GM18507 (cell line): Measurements from ENCODE around the gene C11orf24.
A peak's percentile ranks its signal among the peaks of the same experiment; 100 is the strongest.

ENCODE experiments used
- DNase-seq: peaks from one replicate; pipeline ENCODE4 v3.0.0; 2011; ENCODE audit warnings: low read depth; ENCODE audit not compliant: insufficient read length; ENCODE audit errors: extremely low spot score
- FAIRE-seq: peaks from 2 replicates; lab custom pipeline; 2011; peaks lifted over from hg19 to GRCh38; lab: Jason Lieb, UNC

The C11orf24 gene

DNA sequence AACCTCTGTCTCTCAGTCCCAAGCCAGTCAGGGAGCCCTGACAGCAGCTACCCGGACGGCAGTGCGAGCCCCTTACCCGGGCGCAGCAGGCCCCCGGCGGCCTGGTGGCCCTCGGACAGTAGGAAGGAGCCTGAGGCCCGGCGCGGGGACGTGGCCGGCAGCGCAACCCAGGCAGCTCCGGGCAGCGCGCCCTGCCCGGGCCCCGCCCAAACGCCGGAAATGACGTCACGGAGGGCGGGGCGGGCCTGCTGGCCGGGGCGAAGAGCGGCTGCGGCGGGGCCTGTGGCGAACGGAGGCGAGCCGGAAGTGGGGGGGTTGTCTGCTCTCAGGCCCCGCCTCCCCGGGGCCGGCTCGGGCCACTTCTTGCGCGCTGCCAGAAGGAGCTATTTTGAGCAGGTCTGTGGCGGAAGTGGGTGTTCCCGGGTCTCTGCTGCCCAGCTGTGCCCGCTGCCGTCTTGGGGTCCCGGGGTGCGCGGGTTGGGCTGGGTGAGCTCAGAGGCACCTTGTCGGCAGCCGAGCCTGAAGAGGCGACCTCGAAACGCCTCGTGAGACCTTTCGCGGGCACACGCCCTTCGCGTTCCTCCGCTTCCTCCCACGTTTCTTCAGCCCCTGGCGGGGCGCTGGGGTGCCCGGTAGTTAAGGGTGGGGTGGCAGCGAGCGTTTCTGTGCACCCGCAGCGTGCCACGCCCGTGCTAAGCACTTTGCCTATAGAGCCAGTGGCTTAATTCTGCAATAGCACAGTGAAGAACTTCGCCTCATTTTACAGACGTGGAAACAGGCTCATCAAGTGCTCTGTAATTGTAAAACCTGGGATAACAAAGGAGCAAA is at the start of gene C11orf24:
Gene C11orf24 (minus strand): TSS at position 193 of the 828 bp plus-strand sequence. CDS start 8,206 bp downstream, outside the sequence.
- DNase-seq = peak; percentile 94
- FAIRE-seq = peak; percentile 69

DNA sequence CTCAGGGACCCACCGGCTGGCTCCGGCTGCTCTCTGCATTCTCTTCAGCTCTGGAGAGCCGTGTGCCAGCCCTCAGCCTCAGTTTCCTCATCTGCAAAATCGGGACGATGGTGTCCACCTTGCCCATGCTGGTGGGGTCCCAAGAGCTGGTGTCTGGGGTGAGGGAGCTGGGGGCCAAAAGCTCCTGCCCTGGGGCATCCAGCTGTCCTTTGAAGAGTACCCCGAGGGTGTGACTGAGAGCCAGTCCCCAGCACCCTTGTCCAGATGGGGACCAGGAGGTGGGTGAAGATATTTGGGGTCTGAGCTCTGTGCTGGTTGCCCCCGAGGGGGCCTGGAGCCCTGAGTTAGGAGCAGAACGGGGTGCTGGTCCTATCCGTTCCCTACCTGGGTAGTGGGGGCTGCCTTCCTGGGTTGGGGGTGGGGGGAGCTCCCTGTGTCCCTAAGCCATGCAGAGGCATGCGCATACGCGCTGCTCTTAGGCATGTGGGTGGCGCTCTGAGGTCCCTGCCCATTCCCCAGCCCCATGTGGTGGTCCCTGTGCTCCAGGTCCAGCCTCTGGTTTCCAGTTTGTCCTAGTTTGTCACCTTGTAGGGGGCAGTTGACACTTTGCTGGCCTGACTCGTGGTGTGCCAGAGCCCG is 45.5 kb upstream of the C11orf24 start:
- DNase-seq (no peak), FAIRE-seq (no peak)

DNA sequence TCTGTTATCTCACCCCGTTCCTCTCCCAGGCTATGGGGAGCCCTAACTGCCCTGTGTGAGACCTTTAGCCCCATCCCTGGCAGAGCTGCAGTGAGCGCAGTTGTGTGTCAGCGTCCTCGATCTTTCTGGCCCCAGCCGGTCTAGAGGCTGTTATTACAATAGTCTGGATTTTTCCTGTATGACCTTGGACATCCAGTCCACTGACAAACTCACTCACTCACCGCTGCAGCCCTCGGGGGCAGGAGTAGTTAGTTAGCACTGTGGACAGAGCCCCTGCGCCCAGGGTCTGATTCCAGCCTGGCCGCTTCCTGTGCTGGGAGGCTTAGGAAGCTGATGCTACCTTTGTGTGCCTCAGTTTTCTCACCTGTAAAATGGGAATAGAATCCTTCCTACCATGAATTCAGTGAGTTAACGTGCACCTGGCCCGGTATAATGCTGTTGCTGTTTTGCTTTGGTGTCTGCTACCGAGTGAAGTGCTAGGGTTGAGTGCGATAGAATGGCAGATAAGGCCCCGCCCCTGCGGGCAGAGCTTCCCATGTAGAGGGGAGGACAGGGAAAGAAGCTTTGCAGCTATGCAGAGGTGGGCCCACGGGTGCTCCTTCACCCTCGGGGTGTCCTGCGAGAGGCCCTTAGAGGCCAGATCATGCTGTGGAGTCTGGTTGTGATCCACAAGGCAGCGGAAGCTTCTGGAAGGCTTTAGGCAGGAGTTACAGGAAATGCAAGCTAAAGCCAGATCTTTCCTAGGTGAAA is 43.6 kb upstream of the C11orf24 start:
- no peak for FAIRE-seq
- no peak for DNase-seq

DNA sequence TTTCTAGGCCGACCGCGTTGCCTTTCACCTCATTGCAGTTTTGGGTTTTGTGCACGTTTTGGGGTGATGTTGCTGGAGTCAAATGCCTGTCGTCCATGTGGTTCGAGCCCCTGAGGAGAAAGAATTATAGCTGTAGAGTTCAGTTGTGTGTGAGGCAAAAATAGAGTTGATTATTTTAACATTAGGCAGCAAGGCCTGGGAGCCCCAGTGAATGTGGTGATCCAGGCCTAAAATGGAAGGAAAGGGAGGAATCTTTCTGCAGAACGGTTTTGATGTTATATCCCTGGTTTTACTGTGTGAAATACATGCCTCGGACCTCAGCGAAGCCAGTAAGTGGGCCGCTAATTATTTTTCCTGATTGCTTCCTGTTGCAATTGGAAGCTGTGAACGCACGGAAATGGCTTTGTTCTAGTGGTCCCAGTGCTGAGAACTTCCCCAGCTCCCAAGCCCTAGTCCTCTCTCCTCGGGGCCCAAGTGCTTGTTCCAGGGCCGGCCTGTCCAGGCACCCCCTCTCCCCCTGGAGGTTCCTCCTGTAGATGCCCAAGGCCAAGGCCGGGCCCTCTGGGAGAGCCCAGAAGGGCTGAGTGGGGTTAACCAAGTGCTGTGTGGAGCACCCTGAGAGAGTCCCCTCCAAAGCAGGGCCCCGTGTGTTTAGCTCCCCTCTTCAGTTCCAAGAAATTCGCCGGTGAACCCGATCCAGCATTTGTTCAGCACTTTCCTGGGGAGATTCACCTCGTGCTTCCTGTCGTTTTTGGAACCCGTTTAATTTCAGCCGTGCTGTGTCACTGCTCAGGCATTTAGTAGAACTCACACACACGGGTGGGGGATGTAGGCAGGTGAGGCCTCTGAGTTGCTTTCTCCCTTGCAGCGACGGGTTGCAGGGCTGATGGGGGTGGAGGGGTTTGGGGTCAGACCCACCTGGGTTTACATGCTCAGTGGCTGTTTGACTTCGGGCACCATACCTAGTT is 42.7 kb upstream of the C11orf24 start:
- no peak for DNase-seq
- FAIRE-seq = no peak

DNA sequence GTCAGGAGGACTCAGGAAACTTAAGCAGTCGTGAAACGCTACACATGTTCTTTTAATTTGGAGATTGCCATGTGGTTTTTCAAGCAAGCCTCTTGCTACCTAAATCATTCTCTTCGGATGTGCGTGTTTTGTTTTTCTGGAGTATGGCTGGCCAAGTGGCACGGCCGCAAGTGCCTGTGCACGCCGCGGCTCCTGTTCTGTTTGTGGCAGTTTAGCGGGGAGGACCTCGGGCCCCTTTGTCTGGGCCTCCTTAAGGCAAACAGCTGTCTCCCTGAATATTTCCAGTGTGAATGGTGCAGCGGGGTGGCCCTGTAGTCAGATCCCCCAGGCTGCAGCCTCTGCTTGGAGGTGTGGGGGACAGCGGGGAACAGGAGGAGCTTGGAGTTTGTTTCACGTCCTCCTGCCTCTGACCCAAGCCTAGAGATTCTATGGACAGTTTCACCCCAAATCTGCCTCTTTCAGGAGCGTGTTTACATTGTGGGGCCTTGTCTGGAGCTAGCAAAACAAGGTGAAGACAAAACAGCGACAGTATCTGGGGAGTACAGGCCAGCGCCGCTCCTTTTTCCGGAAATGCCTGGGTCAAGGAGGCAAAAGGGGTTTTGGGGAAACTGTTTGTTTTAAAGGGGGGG is 41.9 kb upstream of the C11orf24 start:
- FAIRE-seq = no peak
- no peak for DNase-seq

DNA sequence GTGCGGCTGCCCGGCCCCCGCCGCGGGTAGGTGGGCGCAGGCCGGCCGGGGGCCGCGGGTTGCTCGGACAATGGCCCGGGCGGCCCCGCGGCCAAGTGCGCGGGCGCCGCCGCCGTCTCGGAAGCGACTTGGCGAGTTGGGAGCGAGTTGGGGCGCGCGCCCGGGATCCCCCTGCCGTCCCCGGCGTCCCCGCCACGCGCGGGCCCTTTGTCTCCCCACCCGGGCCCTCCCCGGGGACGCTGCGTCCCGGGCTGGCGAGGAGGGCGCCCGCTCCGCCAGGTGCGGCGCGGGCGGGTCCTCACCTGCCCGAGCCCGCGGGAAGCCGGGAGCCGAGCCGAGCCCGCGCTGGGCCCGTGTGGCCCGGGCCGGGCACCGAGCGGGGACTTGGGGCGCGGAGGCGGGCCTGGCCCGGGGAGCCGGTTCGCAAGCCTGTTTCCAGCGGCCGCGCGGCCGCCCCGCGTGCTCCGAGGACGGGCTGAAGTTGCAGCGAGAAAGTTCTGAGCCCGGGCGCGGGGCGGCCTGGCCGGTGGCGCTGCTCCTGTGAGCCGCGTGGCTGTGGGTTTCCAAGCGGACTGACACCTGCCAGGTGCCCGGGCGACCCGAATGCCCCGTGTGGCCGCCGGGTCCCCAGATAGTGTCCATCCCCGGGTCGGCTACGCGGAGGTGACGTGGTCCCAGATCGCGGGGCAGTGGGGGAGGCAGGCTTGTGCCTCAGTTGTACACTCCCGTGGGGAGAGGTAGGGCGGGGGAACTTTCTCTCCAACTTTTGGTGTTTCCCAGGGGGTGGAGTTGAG is 41.2 kb upstream of the C11orf24 start:
- FAIRE-seq (no peak), DNase-seq (peak; percentile 32)

DNA sequence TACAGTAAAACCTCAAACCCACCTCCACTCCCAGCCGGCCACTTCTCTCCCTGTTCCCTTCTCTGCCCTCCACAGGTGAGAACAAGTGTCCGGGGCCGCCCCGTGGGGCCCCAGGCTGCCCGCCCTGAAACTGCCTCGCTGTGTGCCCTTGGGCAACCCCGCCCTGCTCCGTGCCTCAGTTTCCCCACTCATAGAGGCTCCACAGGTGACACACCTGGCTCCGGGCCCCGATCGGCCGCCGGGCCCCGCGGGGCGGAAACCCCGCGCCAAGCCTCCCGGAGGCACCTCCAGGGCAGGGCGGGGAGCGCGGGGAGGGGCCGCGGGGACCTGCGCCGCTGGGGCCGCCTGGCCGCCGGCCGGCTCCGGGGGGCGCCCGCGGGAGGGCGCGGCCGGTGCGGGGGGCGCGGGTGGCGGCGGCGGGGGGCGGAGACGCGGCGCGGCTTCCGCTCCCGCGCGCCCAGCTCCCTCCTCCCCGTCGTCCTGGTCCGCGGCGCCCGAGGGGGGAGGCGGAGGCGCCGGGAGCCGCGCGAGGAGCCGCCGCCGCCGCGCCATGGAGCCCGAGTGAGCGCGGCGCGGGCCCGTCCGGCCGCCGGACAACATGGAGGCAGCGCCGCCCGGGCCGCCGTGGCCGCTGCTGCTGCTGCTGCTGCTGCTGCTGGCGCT is 40.5 kb upstream of the C11orf24 start, which contains the start of gene LRP5:
Gene LRP5 (plus strand): TSS at position 475 of the 663 bp plus-strand sequence. CDS start 124 bp downstream, at position 599.
- DNase-seq (peak; percentile 45), FAIRE-seq (no peak)

DNA sequence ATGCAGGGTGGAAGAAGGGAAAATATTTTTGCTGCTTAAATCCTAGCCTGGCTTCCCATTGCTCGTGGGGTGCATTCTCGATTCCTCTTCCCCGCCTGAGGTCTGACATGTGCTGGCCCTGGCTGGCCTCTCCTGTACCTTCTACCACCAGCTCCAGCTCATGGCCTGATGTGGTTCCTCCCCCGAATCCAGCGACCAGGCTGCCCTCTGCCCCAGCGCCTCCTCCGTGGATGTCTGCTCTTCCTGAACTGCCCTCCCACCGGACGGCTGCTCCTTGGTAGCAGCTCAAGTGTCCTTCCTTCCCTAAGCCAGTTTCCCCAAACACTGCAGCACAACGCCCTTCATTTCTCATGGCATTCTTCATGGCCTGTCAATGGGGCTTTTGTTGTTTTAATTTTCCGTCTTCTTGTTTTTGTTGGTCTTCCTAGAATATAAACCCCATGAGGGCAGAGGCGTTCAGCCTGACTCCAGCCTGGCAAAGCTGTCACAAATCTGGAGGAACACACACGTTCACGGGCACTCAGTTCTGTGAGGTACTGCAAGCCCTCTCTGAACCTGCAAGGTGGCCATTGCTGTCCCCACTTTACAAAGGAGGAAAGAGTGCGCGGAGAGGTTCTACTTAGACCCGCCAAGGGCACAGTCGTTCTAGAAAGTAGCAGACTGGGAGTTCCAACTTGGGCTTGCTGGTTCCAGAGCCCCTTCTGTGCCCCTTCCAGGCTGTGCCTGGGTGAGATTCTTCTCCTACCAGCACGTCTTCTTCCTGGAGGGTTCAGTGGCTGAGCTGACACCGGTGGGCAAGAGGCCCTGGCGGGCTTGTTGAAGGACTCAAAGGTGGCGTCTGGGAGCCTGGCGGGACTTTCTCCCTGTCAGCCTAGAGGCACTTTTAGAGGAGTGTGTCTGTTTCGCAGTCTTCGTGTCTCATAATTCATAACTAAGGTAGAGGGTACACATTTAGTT is 39.7 kb upstream of the C11orf24 start:
- FAIRE-seq = no peak

DNA sequence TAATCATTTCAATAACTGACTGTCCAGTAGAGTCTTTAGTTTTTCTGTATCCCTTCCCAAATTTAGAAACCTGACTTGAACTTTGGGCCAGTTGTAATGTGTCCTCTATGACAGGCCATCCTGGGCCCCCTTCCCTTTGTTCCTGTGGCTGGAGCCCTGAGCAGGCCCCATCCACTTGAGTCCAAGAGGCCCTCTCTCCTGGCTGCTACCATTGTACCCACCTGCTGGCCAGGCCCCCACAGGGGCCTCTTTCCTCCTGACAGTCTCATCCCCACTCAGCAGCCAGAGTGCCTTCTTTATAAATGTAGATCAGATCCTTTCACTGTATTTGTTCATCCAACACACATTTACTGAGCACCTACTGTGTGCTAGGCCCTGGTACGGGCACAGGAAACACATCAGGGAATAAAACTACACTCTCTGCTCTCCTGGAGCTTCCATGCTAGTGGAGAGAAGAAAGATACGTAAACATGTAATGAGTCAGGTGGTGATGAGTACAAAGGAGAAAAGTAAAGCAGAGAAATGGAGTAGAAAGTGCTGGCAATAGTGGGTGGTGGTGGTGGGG is 37.9 kb upstream of the C11orf24 start:
- DNase-seq (no peak), FAIRE-seq (no peak)

More for the DNA sequence above, 39.7 kb upstream of the C11orf24 start:
- DNase-seq = no peak

DNA sequence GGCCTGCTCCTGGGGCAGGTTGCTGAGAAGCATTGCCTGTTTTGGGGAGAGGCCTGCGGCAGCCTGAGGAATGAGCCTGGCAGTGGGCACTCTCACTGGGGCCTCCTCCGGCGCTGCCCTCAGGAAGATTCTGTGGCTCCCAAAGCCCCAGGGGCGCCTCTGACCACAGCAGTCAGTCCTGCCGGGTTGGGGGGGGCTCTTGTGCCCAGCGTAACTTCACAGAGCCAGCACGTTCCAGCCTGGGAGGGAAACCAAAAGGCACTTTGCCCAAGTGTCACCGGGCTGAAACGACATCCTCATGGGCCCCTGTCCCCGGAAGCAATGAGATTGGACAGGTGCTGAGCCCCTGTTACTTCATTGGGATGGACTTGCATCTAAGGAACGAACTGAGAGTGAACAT is 36.3 kb upstream of the C11orf24 start:
- DNase-seq (no peak), FAIRE-seq (no peak)

DNA sequence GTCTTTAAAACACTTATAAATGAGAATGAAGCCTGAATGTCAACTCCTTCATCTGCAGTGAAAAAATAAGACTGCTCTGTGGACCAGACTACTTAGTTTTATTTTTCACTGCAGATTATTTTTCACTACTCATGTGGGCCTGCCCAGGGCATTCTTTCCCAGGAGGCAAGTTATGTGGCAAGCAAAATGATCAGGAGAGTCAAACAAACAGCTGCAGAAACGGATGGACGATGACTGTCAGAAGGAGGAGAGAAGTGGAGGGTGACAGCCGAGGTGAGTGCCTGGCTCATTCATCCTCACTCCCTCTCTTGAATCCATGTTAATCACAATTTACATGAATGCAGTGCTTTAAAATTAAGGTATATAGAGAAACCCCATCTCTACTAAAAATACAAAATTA is 34.9 kb upstream of the C11orf24 start:
- DNase-seq (no peak), FAIRE-seq (no peak)

DNA sequence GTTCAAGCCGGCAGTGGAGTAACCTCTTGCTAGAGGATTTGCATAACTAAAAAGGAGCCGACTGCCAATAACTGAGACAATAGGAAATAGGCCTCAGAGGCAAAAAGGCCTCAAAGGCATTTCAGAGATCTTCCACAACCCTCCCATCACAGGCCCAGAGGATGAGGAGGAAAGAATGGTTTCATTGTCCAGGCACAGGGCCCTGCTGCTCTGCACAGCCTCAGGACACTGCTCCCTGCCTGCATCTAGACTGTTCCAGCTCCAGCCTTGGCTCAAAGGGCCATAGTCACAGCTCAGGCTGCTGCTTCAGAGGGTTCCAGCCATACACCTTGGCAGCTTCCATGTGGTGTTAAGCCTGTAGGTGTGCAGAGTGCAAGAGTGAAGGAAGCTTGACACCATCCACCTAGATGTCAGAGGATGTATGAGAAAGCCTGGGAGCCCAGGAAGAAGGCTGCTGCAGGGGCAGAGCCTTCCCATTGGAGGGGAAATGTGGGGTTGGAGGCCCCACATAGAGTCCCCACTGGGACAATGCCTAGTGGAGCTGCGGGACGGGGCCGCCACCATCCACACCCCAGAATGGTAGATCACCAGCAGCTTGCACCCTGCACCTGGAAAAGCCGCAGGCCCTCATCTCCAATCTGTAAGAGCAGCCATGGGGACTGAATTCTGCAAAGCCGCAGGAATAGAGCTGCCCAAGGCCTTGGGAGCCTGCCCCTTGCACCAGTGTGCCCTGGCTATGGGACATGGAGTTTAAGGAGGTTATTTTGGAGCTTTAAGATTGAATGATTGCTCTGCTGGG is 32.4 kb upstream of the C11orf24 start:
- DNase-seq (no peak), FAIRE-seq (no peak)

DNA sequence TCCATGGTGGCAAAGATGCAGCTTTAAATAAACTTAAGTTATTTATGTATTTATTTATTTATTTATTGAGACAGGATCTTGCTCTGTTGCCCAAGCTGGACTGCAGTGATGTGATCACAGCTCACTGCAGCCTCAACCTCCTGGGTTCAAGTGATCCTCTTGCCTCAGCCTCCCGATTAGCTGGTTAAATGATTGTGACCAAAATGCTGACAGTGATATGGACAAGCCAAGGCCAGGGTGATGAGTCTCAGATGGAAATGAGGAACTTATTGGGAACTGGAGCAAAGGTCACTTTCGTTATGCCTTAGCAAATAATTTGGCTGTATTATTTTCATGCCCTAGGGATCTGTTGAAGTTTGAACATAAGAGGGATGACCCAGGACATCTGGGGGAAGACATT is 31.3 kb upstream of the C11orf24 start:
- FAIRE-seq = no peak

DNA sequence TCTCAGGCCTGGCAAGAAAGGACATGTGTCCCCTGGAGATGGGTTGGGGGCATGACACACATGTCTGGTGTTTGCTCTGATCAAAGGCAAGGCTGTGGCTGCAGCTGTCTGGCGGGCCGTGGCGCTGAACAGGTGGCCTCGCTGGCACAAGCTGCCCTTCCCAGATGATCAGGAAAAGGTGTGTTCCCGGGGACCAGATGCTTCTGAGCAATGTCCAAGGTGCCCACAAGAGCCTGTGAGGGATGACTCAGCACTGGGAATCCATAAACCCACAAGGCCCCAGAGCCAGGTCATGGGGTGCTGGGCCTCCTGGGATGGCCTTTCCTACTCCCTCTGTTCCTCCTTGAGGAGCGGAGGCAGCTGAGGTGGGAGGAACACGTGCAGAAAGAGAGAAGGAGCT is 30.9 kb upstream of the C11orf24 start:
- FAIRE-seq (no peak), DNase-seq (no peak)

More for the DNA sequence above, 31.3 kb upstream of the C11orf24 start:
- no peak for DNase-seq

DNA sequence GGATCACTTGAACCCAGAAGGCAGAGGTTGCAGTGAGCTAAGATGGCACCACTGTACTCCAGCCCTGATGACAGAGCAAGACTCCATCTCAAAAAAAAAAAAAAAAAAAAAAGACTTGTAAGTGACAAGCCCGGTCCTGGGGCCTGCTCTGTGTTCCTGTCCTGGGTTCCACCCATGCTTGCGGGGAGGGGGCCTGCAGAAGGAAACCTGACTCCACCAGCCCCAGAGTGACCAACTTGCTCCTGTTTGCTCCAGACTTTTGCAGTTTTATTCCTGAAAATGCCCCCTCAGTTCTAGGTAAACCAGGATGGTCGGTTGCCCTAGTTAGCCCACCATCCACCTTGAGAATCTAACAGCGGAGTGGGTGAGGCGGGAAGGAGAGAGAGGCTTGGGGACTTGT is 30.5 kb upstream of the C11orf24 start:
- no peak for FAIRE-seq
- DNase-seq = no peak
